CD4-positive, alpha-beta T cell (primary cell): ENCODE results near the gene RHOA. TPM values are rescaled to one million over a fixed set of nuclear protein-coding genes. Genes with fewer than 3 reads are reported as not detected.

Experiments
- ATAC-seq: fragments of 200-7000 bp; cut with Tn5 transposase; one replicate; pipeline ENCODE4 v1.10.0; 2022; ENCODE audit warnings: mild to moderate bottlenecking; ENCODE audit not compliant: poor library complexity
- CTCF ChIA-PET: fragments of 350-600 bp; sonication (Branson Sonifier 250); formaldehyde crosslinking; loops from one replicate; lab custom pipeline; 2021; ENCODE audit warnings: antibody characterized with exemption, inconsistent platforms; lab: Charles Lee
- POLR2A ChIA-PET: fragments of 350-600 bp; sonication (Branson Sonifier 250); formaldehyde crosslinking; loops from one replicate; lab custom pipeline; 2021; ENCODE audit warnings: antibody characterized with exemption, inconsistent platforms; lab: Charles Lee
- DNase-seq, 14 experiments: peaks; one replicate each; pipeline ENCODE4 v3.0.0-alpha.2; 2013 to 2020; ENCODE audit warnings: mixed read lengths in 2 of 14
- H3K27ac ChIP-seq, 2 donors: one replicate each; pipeline versions ENCODE4 v1.5.1 to v1.7.0; 2013; ENCODE audit warnings: low read length in 2 of 2, low read depth in 1 of 2, mild to moderate bottlenecking in 1 of 2
- H3K27me3 ChIP-seq, 2 experiments: 1 replicate in 1 of 2; 2 replicates in 1 of 2; pipeline versions ENCODE4 v1.6.1 to v1.7.0; 2013; ENCODE audit warnings: low read length in 2 of 2, control low read depth in 1 of 2, mild to moderate bottlenecking in 1 of 2, moderate library complexity in 1 of 2; ENCODE audit not compliant: insufficient read depth in 2 of 2, control insufficient read depth in 1 of 2
- H3K36me3 ChIP-seq: one replicate; pipeline ENCODE4 v1.6.1; 2013; ENCODE audit warnings: low read length, control low read depth; ENCODE audit not compliant: insufficient read depth
- H3K4me1 ChIP-seq: one replicate; pipeline ENCODE4 v1.6.1; 2013; ENCODE audit warnings: low read length, control low read depth; ENCODE audit not compliant: insufficient read depth
- H3K4me3 ChIP-seq: one replicate; pipeline ENCODE4 v1.5.1; 2013; ENCODE audit warnings: mild to moderate bottlenecking, low read length, moderate library complexity
- H3K9me3 ChIP-seq, 2 experiments: 1 replicate in 1 of 2; 2 replicates in 1 of 2; pipeline versions ENCODE4 v1.6.1 to v1.7.0; 2013; ENCODE audit warnings: low read length in 2 of 2, mild to moderate bottlenecking in 2 of 2, control low read depth in 1 of 2, moderate library complexity in 1 of 2; ENCODE audit not compliant: control insufficient read depth in 1 of 2, insufficient read depth in 1 of 2
- H3K27ac Mint-ChIP-seq: one replicate; pipeline ENCODE4 v1.8.0; 2020; ENCODE audit warnings: mixed read lengths
- H3K27me3 Mint-ChIP-seq: one replicate; pipeline ENCODE4 v1.8.0; 2021; ENCODE audit warnings: mixed read lengths
- H3K36me3 Mint-ChIP-seq: one replicate; pipeline ENCODE4 v1.8.0; 2021; ENCODE audit warnings: low read depth, mixed read lengths
- H3K4me1 Mint-ChIP-seq: one replicate; pipeline ENCODE4 v1.8.0; 2021; ENCODE audit warnings: low read depth, mixed read lengths
- H3K4me3 Mint-ChIP-seq: one replicate; pipeline ENCODE4 v1.8.0; 2020; ENCODE audit warnings: mild to moderate bottlenecking, mixed read lengths
- H3K9me3 Mint-ChIP-seq: one replicate; pipeline ENCODE4 v1.8.0; 2020; ENCODE audit warnings: mixed read lengths
- CTCF ChIP-seq: fragments of 200-600 bp; IDR thresholded peaks from one replicate; pipeline ENCODE4 v1.8.0; 2022; ENCODE audit warnings: antibody characterized with exemption, mild to moderate bottlenecking
- intact Hi-C, 2 experiments: fragments of 100-400 bp; cut with DNase I in 1 of 2; cut with micrococcal nuclease in 1 of 2; formaldehyde crosslinking; loops; one replicate each; pipeline versions ENCODE4 v1.15.1 to v1.9.0; 2023 to 2025; cut with DNase I, micrococcal nuclease
- total RNA-seq, 174 experiments: library from RNA in 2 of 174; stranded (reverse) in 2 of 174; gene quantifications; one replicate each; pipeline ENCODE4 v1.2.3 and lab custom pipeline; 2021 to 2026

RHOA gene
- total RNA-seq, 2 experiments from 2014 or later: 256 to 271 TPM

- ChIA-PET POLR2A (interaction anchor here (2.5 kb wide), 1 partner anchor 13 kb away, joined by 19 read pairs; the partner anchor contains the start of gene USP4), CTCF (interaction anchor here (1.0 kb wide), 1 partner anchor 13 kb away, joined by 3 read pairs; the partner anchor contains the start of gene USP4)
- no peak overlapping the region for H3K27ac Mint-ChIP-seq
- H3K27me3 ChIP-seq: no peaks in the 10 kb centered on the region
- peaks cover 24% of the 10 kb centered on the region for H3K4me1 Mint-ChIP-seq
- intact Hi-C loops: no loop called here
- no peak overlapping the region for H3K27ac ChIP-seq
- H3K9me3 ChIP-seq: no peaks in the 10 kb centered on the region
- peaks cover 6% of the 10 kb centered on the region for H3K36me3 ChIP-seq
- no peaks in the 10 kb centered on the region for H3K27me3 Mint-ChIP-seq
- no peak overlapping the region for H3K4me3 ChIP-seq
- TF ChIP-seq CTCF: no peak
- H3K36me3 Mint-ChIP-seq: peaks cover 12% of the 10 kb centered on the region
- no peaks in the 10 kb centered on the region for H3K9me3 Mint-ChIP-seq
- DNase-seq (no peak), ATAC-seq (no peak)
- H3K4me1 ChIP-seq: peaks cover 32% of the 10 kb centered on the region
- no peak overlapping the region for H3K4me3 Mint-ChIP-seq
Measured at GRCh38 chr3:49352890-49353421, 58.8 kb downstream of the RHOA start.

GRCh38 chr3:49352281-49352680 lies 59.5 kb downstream of the RHOA start:
- ChIA-PET POLR2A (interaction anchor here (2.5 kb wide), 1 partner anchor 12 kb away, joined by 19 read pairs; the partner anchor contains the start of gene USP4), CTCF (interaction anchor here (1.2 kb wide), 1 partner anchor 12 kb away, joined by 4 read pairs; no protein-coding TSS in a partner anchor)
- H3K36me3 ChIP-seq: peaks cover 6% of the 10 kb centered on the region
- H3K4me1 ChIP-seq: peaks cover 28% of the 10 kb centered on the region
- TF ChIP-seq CTCF: no peak
- DNase-seq (peak in 2 of 14 experiments; percentile 31 to 47), ATAC-seq (no peak)
- H3K4me3 ChIP-seq: no peak overlapping the region
- no peak overlapping the region for H3K27ac ChIP-seq
- no peaks in the 10 kb centered on the region for H3K9me3 ChIP-seq
- Mint-ChIP-seq H3K27ac (peak overlapping the region; percentile 69), H3K4me3 (no peak overlapping the region), H3K36me3 (peaks cover 8% of the 10 kb centered on the region), H3K4me1 (peaks cover 19% of the 10 kb centered on the region), H3K9me3 (no peaks in the 10 kb centered on the region), H3K27me3 (no peaks in the 10 kb centered on the region)
- no peaks in the 10 kb centered on the region for H3K27me3 ChIP-seq
- intact Hi-C loops: no loop called here

GRCh38 chr3:49351521-49352011 lies 60.2 kb downstream of the RHOA start:
- intact Hi-C loops: no loop called here
- POLR2A ChIA-PET: interaction anchor here (0.9 to 2.5 kb wide), 2 partner anchors 11 to 12 kb away, joined by 5 to 19 read pairs; partner anchors contain the start of gene USP4
- peaks cover 6% of the 10 kb centered on the region for H3K36me3 Mint-ChIP-seq

More at GRCh38 chr3:49351521-49352011, 60.2 kb downstream of the RHOA start:
- Mint-ChIP-seq H3K4me3 (peak overlapping the region; percentile 7), H3K27ac (peak overlapping the region; percentile 69), H3K27me3 (no peaks in the 10 kb centered on the region), H3K4me1 (peaks cover 15% of the 10 kb centered on the region), H3K9me3 (no peaks in the 10 kb centered on the region)
- CTCF ChIA-PET: interaction anchor here (0.7 to 1.2 kb wide), 2 partner anchors 11 to 97 kb away, joined by 4 read pairs; no protein-coding TSS in a partner anchor
- Histone ChIP-seq H3K27me3 (no peaks in the 10 kb centered on the region), H3K9me3 (no peaks in the 10 kb centered on the region), H3K36me3 (peaks cover 6% of the 10 kb centered on the region), H3K4me3 (no peak overlapping the region), H3K27ac (no peak overlapping the region), H3K4me1 (peaks cover 21% of the 10 kb centered on the region)
- DNase-seq (peak in 2 of 14 experiments; percentile 11 to 29), ATAC-seq (no peak)
- no peak for TF ChIP-seq CTCF
